CD4-positive, CD25-positive, alpha-beta regulatory T cell (primary cell): ENCODE results near the gene BTNL8. TPM values are rescaled to one million over a fixed set of nuclear protein-coding genes. Genes with fewer than 3 reads are reported as not detected.

ENCODE experiments used
- ATAC-seq, 2 donors: fragments of 150-1000 bp; cut with Tn5 transposase; one replicate each; pipeline ENCODE4 v1.10.0; 2021; ENCODE audit warnings: low read depth in 2 of 2, moderate number of reproducible peaks in 2 of 2, moderate library complexity in 1 of 2
- DNase-seq, 3 donors: peaks; one replicate each; pipeline versions ENCODE4 v3.0.0 to v3.0.0-alpha.2; 2012 to 2022; ENCODE audit warnings: mixed read lengths in 1 of 3
- H3K27ac ChIP-seq: one replicate; pipeline ENCODE4 v1.7.0; 2013; ENCODE audit warnings: mild to moderate bottlenecking, low read length; ENCODE audit not compliant: insufficient read depth, poor library complexity, severe bottlenecking
- H3K27me3 ChIP-seq: one replicate; pipeline ENCODE4 v1.7.0; 2013; ENCODE audit warnings: low read length; ENCODE audit not compliant: control insufficient read depth, insufficient read depth
- H3K36me3 ChIP-seq: one replicate; pipeline ENCODE4 v1.7.0; 2013; ENCODE audit warnings: mild to moderate bottlenecking, low read length, moderate library complexity; ENCODE audit not compliant: control insufficient read depth, insufficient read depth
- H3K4me1 ChIP-seq: 2 replicates; pipeline ENCODE4 v1.7.0; 2013; ENCODE audit warnings: mild to moderate bottlenecking, low read length; ENCODE audit not compliant: insufficient read depth, control insufficient read depth, poor library complexity, severe bottlenecking
- H3K4me3 ChIP-seq: one replicate; pipeline ENCODE4 v1.7.0; 2013; ENCODE audit warnings: low read depth, mild to moderate bottlenecking, low read length, moderate library complexity
- H3K9me3 ChIP-seq, 2 experiments: 1 replicate in 1 of 2; 2 replicates in 1 of 2; pipeline ENCODE4 v1.7.0; 2013; ENCODE audit warnings: low read length in 2 of 2, mild to moderate bottlenecking in 1 of 2, moderate library complexity in 1 of 2; ENCODE audit not compliant: control insufficient read depth in 2 of 2
- H3K27ac Mint-ChIP-seq, 3 donors: one replicate each; pipeline ENCODE4 v1.8.0; 2020 to 2022; ENCODE audit warnings: mild to moderate bottlenecking in 3 of 3, mixed read lengths in 3 of 3, moderate library complexity in 2 of 3
- H3K27me3 Mint-ChIP-seq: one replicate; pipeline ENCODE4 v1.8.0; 2022; ENCODE audit warnings: mild to moderate bottlenecking, mixed read lengths
- H3K36me3 Mint-ChIP-seq: one replicate; pipeline ENCODE4 v1.8.0; 2020; ENCODE audit warnings: mixed read lengths
- H3K4me1 Mint-ChIP-seq, 4 donors: one replicate each; pipeline ENCODE4 v1.8.0; 2020 to 2022; ENCODE audit warnings: mixed read lengths in 4 of 4, mild to moderate bottlenecking in 1 of 4
- H3K4me3 Mint-ChIP-seq, 4 donors: one replicate each; pipeline ENCODE4 v1.8.0; 2020 to 2022; ENCODE audit warnings: mild to moderate bottlenecking in 4 of 4, mixed read lengths in 4 of 4, moderate library complexity in 3 of 4
- H3K9me3 Mint-ChIP-seq, 7 donors: one replicate each; pipeline ENCODE4 v1.8.0; 2020 to 2022; ENCODE audit warnings: mixed read lengths in 7 of 7, mild to moderate bottlenecking in 3 of 7, moderate library complexity in 2 of 7
- polyA plus RNA-seq, 4 donors: library from polyadenylated mRNA; unstranded; fragments of 300-500 nt; fragmentation: Illumina TruSeq; gene quantifications; one replicate each; pipeline ENCODE4 v1.2.3, GENCODE V29; 2021
- total RNA-seq: library from RNA; stranded (reverse); gene quantifications from one replicate; pipeline ENCODE4 v1.2.3, GENCODE V29; 2022

Gene BTNL8
- total and polyA plus RNA-seq, 5 donors from 2014 or later = 0.16 to 0.33 TPM; not detected in 3

- no peak overlapping the region for H3K4me3 Mint-ChIP-seq
- Histone ChIP-seq H3K36me3 (peaks cover 5% of the 10 kb centered on the region), H3K27ac (no peak overlapping the region), H3K4me1 (no peaks in the 10 kb centered on the region), H3K27me3 (peaks cover 5% of the 10 kb centered on the region), H3K4me3 (no peak overlapping the region), H3K9me3 (peaks cover 3 to 14% of the 10 kb centered on the region in 2 experiments)
- peaks cover 28% of the 10 kb centered on the region for H3K27me3 Mint-ChIP-seq
- H3K36me3 Mint-ChIP-seq = peaks cover 6% of the 10 kb centered on the region
- no peak for ATAC-seq
- peaks cover 1 to 39% (median 12%) of the 10 kb centered on the region in 7 donors for H3K9me3 Mint-ChIP-seq
- no peaks in the 10 kb centered on the region for H3K4me1 Mint-ChIP-seq
- no peak overlapping the region for H3K27ac Mint-ChIP-seq
- DNase-seq = no peak
Measured at GRCh38 chr5:180935203-180935602, 36.2 kb downstream of the BTNL8 start.

- H3K4me3 ChIP-seq = no peak overlapping the region
- H3K9me3 Mint-ChIP-seq = peaks cover 0 to 26% (median 9%) of the 10 kb centered on the region in 7 donors
- H3K36me3 Mint-ChIP-seq = peaks cover 6% of the 10 kb centered on the region
- H3K4me1 Mint-ChIP-seq = no peaks in the 10 kb centered on the region
- H3K9me3 ChIP-seq = peaks cover 3 to 14% of the 10 kb centered on the region in 2 experiments
- peaks cover 5% of the 10 kb centered on the region for H3K36me3 ChIP-seq
- DNase-seq = no peak
- no peak overlapping the region for H3K27ac Mint-ChIP-seq
- no peak overlapping the region for H3K4me3 Mint-ChIP-seq
- H3K27ac ChIP-seq = no peak overlapping the region
- H3K4me1 ChIP-seq = no peaks in the 10 kb centered on the region
- H3K27me3 ChIP-seq = peaks cover 9% of the 10 kb centered on the region
- H3K27me3 Mint-ChIP-seq = peaks cover 28% of the 10 kb centered on the region
- ATAC-seq = no peak
Measured at GRCh38 chr5:180938294-180938693, 39.3 kb downstream of the BTNL8 start.

DNA sequence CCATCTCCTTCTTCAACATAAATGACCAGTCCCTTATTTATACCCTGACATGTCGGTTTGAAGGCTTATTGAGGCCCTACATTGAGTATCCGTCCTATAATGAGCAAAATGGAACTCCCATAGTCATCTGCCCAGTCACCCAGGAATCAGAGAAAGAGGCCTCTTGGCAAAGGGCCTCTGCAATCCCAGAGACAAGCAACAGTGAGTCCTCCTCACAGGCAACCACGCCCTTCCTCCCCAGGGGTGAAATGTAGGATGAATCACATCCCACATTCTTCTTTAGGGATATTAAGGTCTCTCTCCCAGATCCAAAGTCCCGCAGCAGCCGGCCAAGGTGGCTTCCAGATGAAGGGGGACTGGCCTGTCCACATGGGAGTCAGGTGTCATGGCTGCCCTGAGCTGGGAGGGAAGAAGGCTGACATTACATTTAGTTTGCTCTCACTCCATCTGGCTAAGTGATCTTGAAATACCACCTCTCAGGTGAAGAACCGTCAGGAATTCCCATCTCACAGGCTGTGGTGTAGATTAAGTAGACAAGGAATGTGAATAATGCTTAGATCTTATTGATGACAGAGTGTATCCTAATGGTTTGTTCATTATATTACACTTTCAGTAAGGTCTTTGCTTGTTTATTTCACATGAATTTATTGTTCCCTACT is 51.5 kb downstream of the BTNL8 start:
- Histone ChIP-seq H3K27ac (no peak overlapping the region), H3K36me3 (no peaks in the 10 kb centered on the region)

GRCh38 chr5:180959661-180960060 is 60.7 kb downstream of the BTNL8 start:
- Histone ChIP-seq H3K9me3 (no peaks in the 10 kb centered on the region), H3K4me3 (no peak overlapping the region), H3K27ac (no peak overlapping the region), H3K27me3 (no peaks in the 10 kb centered on the region), H3K36me3 (no peaks in the 10 kb centered on the region), H3K4me1 (no peaks in the 10 kb centered on the region)
- peaks cover 0 to 3% (median 0%) of the 10 kb centered on the region in 7 donors for H3K9me3 Mint-ChIP-seq
- H3K4me3 Mint-ChIP-seq = no peak overlapping the region
- no peak for DNase-seq
- ATAC-seq = no peak
- peaks cover 0 to 8% (median under 1%) of the 10 kb centered on the region in 4 donors for H3K4me1 Mint-ChIP-seq
- peaks cover 4% of the 10 kb centered on the region for H3K36me3 Mint-ChIP-seq
- peaks cover 11% of the 10 kb centered on the region for H3K27me3 Mint-ChIP-seq
- no peak overlapping the region for H3K27ac Mint-ChIP-seq

More for the DNA sequence above, 51.5 kb downstream of the BTNL8 start:
- no peak overlapping the region for H3K4me3 Mint-ChIP-seq
- H3K27ac Mint-ChIP-seq = no peak overlapping the region
- H3K27me3 Mint-ChIP-seq = peaks cover 15% of the 10 kb centered on the region
- ATAC-seq = no peak
- no peaks in the 10 kb centered on the region for H3K4me1 Mint-ChIP-seq
- H3K9me3 ChIP-seq = no peaks in the 10 kb centered on the region
- no peaks in the 10 kb centered on the region for H3K27me3 ChIP-seq
- H3K4me3 ChIP-seq = no peak overlapping the region
- H3K4me1 ChIP-seq = no peaks in the 10 kb centered on the region
- no peak for DNase-seq
- H3K36me3 Mint-ChIP-seq = no peaks in the 10 kb centered on the region
- no peaks in the 10 kb centered on the region for H3K9me3 Mint-ChIP-seq

DNA sequence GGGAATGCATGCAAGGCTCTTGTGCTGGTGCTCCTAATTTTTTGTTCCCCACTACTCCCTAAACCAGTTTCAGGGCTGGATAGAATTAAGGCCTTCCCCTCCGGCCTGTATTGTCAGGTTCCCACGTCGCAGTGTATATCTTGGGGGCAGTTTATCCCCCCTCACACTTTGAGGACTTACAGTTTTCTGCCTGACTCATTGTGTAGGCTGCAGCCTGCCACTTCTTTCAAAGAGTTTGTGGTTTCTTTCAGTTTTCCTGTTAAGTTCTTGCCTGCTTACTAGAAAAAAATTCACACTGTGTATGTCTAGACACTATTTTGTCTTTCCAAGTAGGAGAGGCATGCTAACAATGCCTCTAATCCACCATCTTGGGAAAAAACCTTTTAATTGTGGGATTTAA is 61.2 kb downstream of the BTNL8 start:
- no peaks in the 10 kb centered on the region for H3K27me3 ChIP-seq
- Mint-ChIP-seq H3K4me1 (peaks cover 0 to 8% (median under 1%) of the 10 kb centered on the region in 4 donors), H3K36me3 (peaks cover 4% of the 10 kb centered on the region), H3K9me3 (peaks cover 0 to 3% (median 0%) of the 10 kb centered on the region in 7 donors), H3K4me3 (no peak overlapping the region), H3K27me3 (peaks cover 10% of the 10 kb centered on the region), H3K27ac (no peak overlapping the region)
- no peaks in the 10 kb centered on the region for H3K4me1 ChIP-seq
- H3K4me3 ChIP-seq = no peak overlapping the region
- H3K36me3 ChIP-seq = no peaks in the 10 kb centered on the region
- DNase-seq (no peak), ATAC-seq (no peak)
- no peak overlapping the region for H3K27ac ChIP-seq
- no peaks in the 10 kb centered on the region for H3K9me3 ChIP-seq

DNA sequence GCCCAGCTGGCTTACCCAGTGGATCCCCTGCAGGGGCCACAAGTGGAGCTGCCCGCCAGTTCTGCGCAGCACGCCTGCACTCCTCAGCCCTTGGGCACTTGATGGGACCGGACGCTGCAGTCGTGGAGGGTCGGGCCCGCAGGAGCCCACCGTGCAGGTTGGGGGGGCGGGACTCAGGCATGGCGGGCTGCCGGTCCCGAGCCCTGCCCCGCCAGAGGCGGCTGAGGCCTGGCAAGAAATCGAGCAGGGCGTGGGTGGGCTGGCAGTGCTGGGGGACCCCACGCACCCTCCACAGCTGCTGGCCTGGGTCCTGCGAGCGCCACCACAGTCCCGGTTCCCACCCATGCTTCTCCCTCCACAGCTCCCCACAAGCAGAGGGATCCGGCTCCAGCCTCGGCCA is 70.4 kb downstream of the BTNL8 start:
- no peak overlapping the region for H3K4me3 Mint-ChIP-seq
- Histone ChIP-seq H3K36me3 (no peaks in the 10 kb centered on the region), H3K9me3 (no peaks in the 10 kb centered on the region), H3K4me1 (no peaks in the 10 kb centered on the region), H3K27ac (no peak overlapping the region), H3K27me3 (no peaks in the 10 kb centered on the region), H3K4me3 (no peak overlapping the region)
- H3K4me1 Mint-ChIP-seq = no peaks in the 10 kb centered on the region
- DNase-seq (no peak), ATAC-seq (no peak)
- H3K36me3 Mint-ChIP-seq = no peaks in the 10 kb centered on the region
- no peaks in the 10 kb centered on the region for H3K27me3 Mint-ChIP-seq
- H3K9me3 Mint-ChIP-seq = peaks cover 0 to 5% (median 0%) of the 10 kb centered on the region in 7 donors
- no peak overlapping the region for H3K27ac Mint-ChIP-seq

DNA sequence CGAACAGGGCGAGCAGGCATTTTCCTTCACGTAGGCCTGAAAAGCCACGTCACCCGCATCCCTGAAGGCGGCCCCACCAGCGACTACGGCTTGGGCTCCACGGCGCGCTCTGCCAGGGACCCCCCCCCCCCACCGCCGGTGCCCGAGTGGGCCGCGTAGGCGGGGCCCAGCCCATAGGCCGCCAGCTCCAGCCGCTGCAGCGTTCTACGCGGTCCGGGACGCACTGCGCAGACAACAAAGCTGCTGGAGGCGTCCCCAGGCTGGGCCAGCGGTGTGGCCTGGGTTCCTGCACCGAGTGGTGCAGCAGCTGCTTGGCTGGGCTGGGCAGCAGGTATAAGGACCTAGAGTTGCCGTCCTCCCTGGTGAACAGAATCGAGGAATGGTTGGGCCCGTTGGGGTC is 71.4 kb downstream of the BTNL8 start:
- H3K27me3 Mint-ChIP-seq = no peaks in the 10 kb centered on the region
- H3K4me1 ChIP-seq = no peaks in the 10 kb centered on the region
- no peak overlapping the region for H3K4me3 ChIP-seq
- H3K4me1 Mint-ChIP-seq = peaks cover 0 to 1% (median 0%) of the 10 kb centered on the region in 4 donors
- no peaks in the 10 kb centered on the region for H3K36me3 Mint-ChIP-seq
- no peak overlapping the region for H3K27ac Mint-ChIP-seq
- H3K9me3 Mint-ChIP-seq = peaks cover 0 to 5% (median 0%) of the 10 kb centered on the region in 7 donors
- no peak overlapping the region for H3K27ac ChIP-seq
- H3K9me3 ChIP-seq = no peaks in the 10 kb centered on the region
- H3K36me3 ChIP-seq = no peaks in the 10 kb centered on the region
- no peak overlapping the region for H3K4me3 Mint-ChIP-seq
- ATAC-seq (no peak), DNase-seq (no peak)
- H3K27me3 ChIP-seq = no peaks in the 10 kb centered on the region

GRCh38 chr5:180970875-180971274 is 71.9 kb downstream of the BTNL8 start:
- Mint-ChIP-seq H3K9me3 (peaks cover 0 to 5% (median 0%) of the 10 kb centered on the region in 7 donors), H3K27ac (no peak overlapping the region), H3K27me3 (no peaks in the 10 kb centered on the region), H3K36me3 (no peaks in the 10 kb centered on the region), H3K4me1 (peaks cover 0 to 7% (median 1%) of the 10 kb centered on the region in 4 donors), H3K4me3 (no peak overlapping the region)
- Histone ChIP-seq H3K27me3 (no peaks in the 10 kb centered on the region), H3K9me3 (no peaks in the 10 kb centered on the region), H3K36me3 (no peaks in the 10 kb centered on the region), H3K27ac (no peak overlapping the region), H3K4me3 (no peak overlapping the region), H3K4me1 (no peaks in the 10 kb centered on the region)
- no peak for ATAC-seq
- no peak for DNase-seq
